HG02571 (cell line): ENCODE data around the gene ATP6V1F.

ENCODE experiments used
- ATAC-seq: cut with Tn5 transposase; IDR thresholded peaks from one replicate; pipeline ENCODE4 v1.9.1; 2021; ENCODE audit warnings: mild to moderate bottlenecking, moderate library complexity; ENCODE audit not compliant: unreplicated experiment

Gene ATP6V1F

GRCh38 chr7:128862571-128863432 lies at the start of gene ATP6V1F:
ATP6V1F (plus strand) TSS chr7:128862856; CDS start chr7:128862905, 49 bp downstream.
- peak; percentile 86 for ATAC-seq

GRCh38 chr7:128814499-128814898 lies 48.2 kb upstream of the ATP6V1F start:
- ATAC-seq = no peak

- ATAC-seq = no peak
Measured at GRCh38 chr7:128815289-128815942, 47.2 kb upstream of the ATP6V1F start.

- no peak for ATAC-seq
Measured at GRCh38 chr7:128818694-128819093, 44.0 kb upstream of the ATP6V1F start.

- no peak for ATAC-seq
Measured at GRCh38 chr7:128821724-128822123, 40.9 kb upstream of the ATP6V1F start.

GRCh38 chr7:128826512-128826911 lies 36.1 kb upstream of the ATP6V1F start:
- ATAC-seq = no peak

- ATAC-seq = no peak
Measured at GRCh38 chr7:128826916-128827247, 35.8 kb upstream of the ATP6V1F start.

GRCh38 chr7:128827248-128827958 lies 35.3 kb upstream of the ATP6V1F start:
- no peak for ATAC-seq

GRCh38 chr7:128827971-128828711 lies 34.5 kb upstream of the ATP6V1F start:
- no peak for ATAC-seq

- ATAC-seq = no peak
Measured at GRCh38 chr7:128829391-128830166, 33.1 kb upstream of the ATP6V1F start.

GRCh38 chr7:128830231-128831177 lies 32.2 kb upstream of the ATP6V1F start, which contains the start of gene FLNC:
FLNC (plus strand) TSS chr7:128830406; CDS start chr7:128830638, 232 bp downstream.
- ATAC-seq = no peak

- no peak for ATAC-seq
Measured at GRCh38 chr7:128831178-128831993, 31.3 kb upstream of the ATP6V1F start.

GRCh38 chr7:128831994-128832879 lies 30.4 kb upstream of the ATP6V1F start:
- no peak for ATAC-seq

GRCh38 chr7:128832880-128833147 lies 29.8 kb upstream of the ATP6V1F start:
- ATAC-seq = no peak

- no peak for ATAC-seq
Measured at GRCh38 chr7:128833148-128833945, 29.3 kb upstream of the ATP6V1F start.

GRCh38 chr7:128833946-128834325 lies 28.7 kb upstream of the ATP6V1F start:
- no peak for ATAC-seq
